Fibroblast of skin of abdomen (primary cell): ENCODE measurements around the gene PYGM.
A peak's percentile ranks its signal among the peaks of the same experiment; 100 is the strongest.

ENCODE experiments used
- DNase-seq: peaks from one replicate; pipeline ENCODE4 v3.0.0-alpha.2; 2013

Gene PYGM

GRCh38 chr11:64791781-64792291 is 32.1 kb upstream of the PYGM start:
- no peak for DNase-seq

- DNase-seq = no peak
Observed at GRCh38 chr11:64790205-64791095, 30.7 kb upstream of the PYGM start.

- DNase-seq = no peak
Observed at GRCh38 chr11:64789331-64790204, 29.8 kb upstream of the PYGM start.

GRCh38 chr11:64788321-64789215 is 28.8 kb upstream of the PYGM start:
- no peak for DNase-seq

- DNase-seq = no peak
Observed at GRCh38 chr11:64787526-64788320, 27.9 kb upstream of the PYGM start.

GRCh38 chr11:64786308-64786707 is 26.5 kb upstream of the PYGM start:
- no peak for DNase-seq

- DNase-seq = no peak
Observed at GRCh38 chr11:64784813-64785581, 25.2 kb upstream of the PYGM start.

GRCh38 chr11:64778473-64779298 is 18.9 kb upstream of the PYGM start, which contains the start of gene SF1:
Gene SF1, minus strand, starts transcription at chr11:64778542. Its CDS starts 150 bp downstream, at chr11:64778392.
- peak; percentile 100 for DNase-seq

GRCh38 chr11:64778223-64778472 is 18.4 kb upstream of the PYGM start:
- no peak for DNase-seq

GRCh38 chr11:64777449-64778222 is 17.9 kb upstream of the PYGM start:
- peak; percentile 82 for DNase-seq

GRCh38 chr11:64776875-64777274 is 17.1 kb upstream of the PYGM start:
- no peak for DNase-seq

GRCh38 chr11:64776425-64776824 is 16.7 kb upstream of the PYGM start:
- DNase-seq = no peak

- no peak for DNase-seq
Observed at GRCh38 chr11:64774144-64774543, 14.4 kb upstream of the PYGM start.

- no peak for DNase-seq
Observed at GRCh38 chr11:64772303-64773018, 12.7 kb upstream of the PYGM start.

GRCh38 chr11:64771861-64772260 is 12.1 kb upstream of the PYGM start:
- DNase-seq = no peak

GRCh38 chr11:64770120-64770519 is 10.3 kb upstream of the PYGM start:
- DNase-seq = no peak

- DNase-seq = no peak
Observed at GRCh38 chr11:64769283-64769682, 9.5 kb upstream of the PYGM start.

- no peak for DNase-seq
Observed at GRCh38 chr11:64768300-64768694, 8.5 kb upstream of the PYGM start.
